WTC11 (cell line): ENCODE data around the gene INO80. TPM values are rescaled to one million over a fixed set of nuclear protein-coding genes. Genes with fewer than 3 reads are reported as not detected.

Experiments
- ATAC-seq: fragments of 200-7000 bp; cut with Tn5 transposase; 2 replicates; pipeline ENCODE4 v1.10.0; 2021; ENCODE audit warnings: mild to moderate bottlenecking, moderate library complexity
- CTCF ChIA-PET: fragments of 300-600 bp; sonication (Branson Sonifier 250); formaldehyde crosslinking; loops from one replicate; lab custom pipeline; 2021; ENCODE audit warnings: antibody characterized with exemption; lab: Charles Lee
- POLR2A ChIA-PET: fragments of 350-600 bp; sonication (Branson Sonifier 250); formaldehyde crosslinking; loops from one replicate; lab custom pipeline; 2021; ENCODE audit warnings: antibody characterized with exemption; lab: Charles Lee
- DNase-seq: peaks from one replicate; pipeline ENCODE4 v3.0.0; 2021; ENCODE audit warnings: low spot score
- H3K27ac Mint-ChIP-seq: 2 replicates; pipeline ENCODE4 v1.8.0; 2021; ENCODE audit warnings: mixed read lengths
- H3K27me3 Mint-ChIP-seq: 2 replicates; pipeline ENCODE4 v1.8.0; 2021; ENCODE audit warnings: low read depth, mild to moderate bottlenecking, moderate library complexity, mixed read lengths
- H3K36me3 Mint-ChIP-seq: 2 replicates; pipeline ENCODE4 v1.8.0; 2021; ENCODE audit warnings: mixed read lengths
- H3K4me1 Mint-ChIP-seq: 2 replicates; pipeline ENCODE4 v1.8.0; 2022; ENCODE audit warnings: mixed read lengths
- H3K4me3 Mint-ChIP-seq: 2 replicates; pipeline ENCODE4 v1.8.0; 2021; ENCODE audit warnings: mild to moderate bottlenecking, moderate library complexity, mixed read lengths
- H3K9me3 Mint-ChIP-seq: 2 replicates; pipeline ENCODE4 v1.8.0; 2021; ENCODE audit warnings: mixed read lengths
- AFF4 ChIP-seq: sonication (generic); formaldehyde crosslinking; IDR thresholded peaks from 2 replicates; pipeline ENCODE4 v1.8.1; 2023; ENCODE audit warnings: mild to moderate bottlenecking, missing genetic modification reagents, borderline replicate concordance
- EMX1 ChIP-seq: fragments of 250-450 bp; sonication (Bioruptor Pico); IDR thresholded peaks from 2 replicates; pipeline ENCODE4 v1.8.0; 2021; ENCODE audit warnings: mild to moderate bottlenecking
- FOXJ3 ChIP-seq: sonication (generic); formaldehyde crosslinking; IDR thresholded peaks from 2 replicates; pipeline ENCODE4 v1.9.0; 2021; ENCODE audit warnings: missing genetic modification reagents, mild to moderate bottlenecking, borderline replicate concordance
- JAZF1 ChIP-seq: fragments of 250-450 bp; sonication (Bioruptor Pico); IDR thresholded peaks from 2 replicates; pipeline ENCODE4 v1.9.0; 2021; ENCODE audit warnings: moderate library complexity, mild to moderate bottlenecking, inconsistent platforms
- MAX ChIP-seq: sonication (generic); formaldehyde crosslinking; IDR thresholded peaks from 2 replicates; pipeline ENCODE4 v1.8.0; 2022; ENCODE audit warnings: mild to moderate bottlenecking, missing genetic modification reagents
- NFE2L1 ChIP-seq: sonication (generic); formaldehyde crosslinking; IDR thresholded peaks from 2 replicates; pipeline ENCODE4 v1.8.1; 2023; ENCODE audit warnings: missing genetic modification reagents
- NFYB ChIP-seq: sonication (generic); formaldehyde crosslinking; conservative IDR thresholded peaks from 2 replicates; pipeline ENCODE4 v1.8.0; 2022; ENCODE audit warnings: low read depth, missing genetic modification reagents
- OVOL2 ChIP-seq: fragments of 250-450 bp; sonication (Bioruptor Pico); IDR thresholded peaks from 2 replicates; pipeline ENCODE4 v1.9.0; 2021; ENCODE audit warnings: mild to moderate bottlenecking, borderline replicate concordance
- PRRX2 ChIP-seq: fragments of 250-450 bp; sonication (Bioruptor Pico); IDR thresholded peaks from 2 replicates; pipeline ENCODE4 v1.8.0; 2021; ENCODE audit warnings: mild to moderate bottlenecking
- RELA ChIP-seq: sonication (generic); formaldehyde crosslinking; IDR thresholded peaks from 2 replicates; pipeline ENCODE4 v1.8.1; 2022; ENCODE audit warnings: missing genetic modification reagents, mild to moderate bottlenecking, borderline replicate concordance
- SOX15 ChIP-seq: fragments of 250-450 bp; sonication (Bioruptor Pico); IDR thresholded peaks from 2 replicates; pipeline ENCODE4 v1.9.0; 2021; ENCODE audit warnings: mild to moderate bottlenecking
- USF2 ChIP-seq: sonication (generic); formaldehyde crosslinking; IDR thresholded peaks from 2 replicates; pipeline ENCODE4 v1.8.1; 2023; ENCODE audit warnings: mild to moderate bottlenecking, missing genetic modification reagents, moderate library complexity
- ZNF121 ChIP-seq: sonication (generic); formaldehyde crosslinking; IDR thresholded peaks from 2 replicates; pipeline ENCODE4 v1.8.0; 2023; ENCODE audit warnings: missing genetic modification reagents
- ZNF396 ChIP-seq: fragments of 250-450 bp; sonication (Bioruptor Pico); IDR thresholded peaks from 2 replicates; pipeline ENCODE4 v1.8.0; 2021; ENCODE audit warnings: mild to moderate bottlenecking, moderate library complexity, borderline replicate concordance
- ZNF423 ChIP-seq: fragments of 250-450 bp; sonication (Bioruptor Pico); IDR thresholded peaks from 2 replicates; pipeline ENCODE4 v2.1.2; 2022; ENCODE audit warnings: mild to moderate bottlenecking, moderate library complexity
- ZNF532 ChIP-seq: fragments of 250-450 bp; sonication (Bioruptor Pico); IDR thresholded peaks from 2 replicates; pipeline ENCODE4 v1.9.0; 2021; ENCODE audit warnings: mild to moderate bottlenecking, borderline replicate concordance
- ZSCAN18 ChIP-seq: fragments of 250-450 bp; sonication (Bioruptor Pico); IDR thresholded peaks from 2 replicates; pipeline ENCODE4 v2.1.2; 2022; ENCODE audit warnings: mild to moderate bottlenecking, moderate library complexity
- total RNA-seq: library from RNA; stranded (reverse); gene quantifications from 3 replicates; pipeline ENCODE4 v1.2.3, GENCODE V29; 2021
- TF ChIP-seq, protein P1 (sequence below): sonication (generic); formaldehyde crosslinking; IDR thresholded peaks from 2 replicates; pipeline ENCODE4 v1.8.1; 2023; ENCODE audit warnings: mild to moderate bottlenecking, missing genetic modification reagents, moderate library complexity
- TF ChIP-seq, protein P2 (sequence below): sonication (generic); formaldehyde crosslinking; IDR thresholded peaks from 2 replicates; pipeline ENCODE4 v1.8.1; 2022; ENCODE audit warnings: mild to moderate bottlenecking, missing genetic modification reagents, moderate library complexity, borderline replicate concordance

INO80 gene
- total RNA-seq, 1 experiment from 2014 or later, result 20.6 TPM

DNA sequence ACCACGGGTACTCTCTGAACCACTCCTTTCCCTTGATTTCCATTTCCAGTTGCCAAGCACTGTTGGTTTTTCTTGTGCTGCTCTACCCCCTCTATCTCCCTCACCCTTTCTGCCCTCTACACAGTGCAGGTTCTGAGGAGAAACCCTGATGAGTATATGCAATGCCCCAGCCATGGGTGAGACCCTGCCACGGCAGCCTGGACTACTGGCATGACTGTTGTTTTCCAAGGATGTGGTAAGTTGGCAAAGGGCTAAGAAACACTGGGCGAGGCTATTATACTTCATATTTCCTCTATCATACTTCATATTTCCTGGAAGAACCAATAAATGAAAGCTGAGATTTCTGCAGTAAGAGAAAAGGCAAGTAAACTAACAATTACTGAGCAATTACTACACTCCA is 134.9 kb downstream of the INO80 start:
- no peaks in the 10 kb centered on the region for H3K9me3 Mint-ChIP-seq
- ChIA-PET CTCF (interaction anchor here (1.4 kb wide), 1 partner anchor 79 kb away, joined by 3 read pairs; no protein-coding TSS in a partner anchor), POLR2A (interaction anchor here (1.2 kb wide), 1 partner anchor 27 kb away, joined by 3 read pairs; no protein-coding TSS in a partner anchor)
- H3K4me1 Mint-ChIP-seq, result no peaks in the 10 kb centered on the region
- H3K36me3 Mint-ChIP-seq, result peaks cover 66% of the 10 kb centered on the region
- no peaks in the 10 kb centered on the region for H3K27me3 Mint-ChIP-seq
- ATAC-seq (no peak), DNase-seq (no peak)
- no peak overlapping the region for H3K4me3 Mint-ChIP-seq
- H3K27ac Mint-ChIP-seq, result no peak overlapping the region
- TF ChIP-seq EMX1 (CRISPR knock-in tag) (no peak), PRRX2 (CRISPR knock-in tag) (no peak), ZSCAN18 (CRISPR knock-in tag) (no peak), NFE2L1 (no peak), ZNF396 (CRISPR knock-in tag) (no peak)

DNA sequence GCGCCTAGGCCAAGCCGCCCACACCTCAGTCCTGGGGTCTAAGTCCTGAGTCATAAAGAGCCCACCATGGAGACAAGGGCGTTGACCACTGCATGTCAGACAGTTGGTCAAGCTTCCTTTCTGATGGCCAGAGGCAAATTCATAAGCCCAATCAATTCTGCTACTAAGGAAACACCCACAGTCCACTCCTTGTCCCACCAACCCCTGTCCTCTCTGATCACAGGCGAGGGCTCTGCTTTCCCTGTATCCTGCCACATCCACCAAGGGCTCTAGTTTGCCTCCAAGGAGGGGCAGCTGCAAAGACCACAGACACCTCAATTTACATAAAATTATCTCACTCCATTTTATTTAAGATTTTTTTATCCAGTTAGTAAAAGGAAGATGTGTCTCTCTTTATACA is 137.5 kb downstream of the INO80 start:
- no peaks in the 10 kb centered on the region for H3K4me1 Mint-ChIP-seq
- ATAC-seq, result no peak
- TF ChIP-seq ZNF532 (no peak), OVOL2 (CRISPR knock-in tag) (no peak), SOX15 (CRISPR knock-in tag) (no peak), MAX (no peak), ZNF121 (CRISPR knock-in tag) (no peak), FOXJ3 (CRISPR knock-in tag) (no peak)
- DNase-seq, result no peak
- POLR2A ChIA-PET, result no interaction called here
- CTCF ChIA-PET, result no interaction called here
- H3K36me3 Mint-ChIP-seq, result peaks cover 47% of the 10 kb centered on the region
- H3K27ac Mint-ChIP-seq, result no peak overlapping the region
- no peaks in the 10 kb centered on the region for H3K9me3 Mint-ChIP-seq
- no peaks in the 10 kb centered on the region for H3K27me3 Mint-ChIP-seq
- H3K4me3 Mint-ChIP-seq, result no peak overlapping the region

- H3K4me1 Mint-ChIP-seq, result no peaks in the 10 kb centered on the region
- no peaks in the 10 kb centered on the region for H3K9me3 Mint-ChIP-seq
- H3K27me3 Mint-ChIP-seq, result no peaks in the 10 kb centered on the region
- no peak overlapping the region for H3K27ac Mint-ChIP-seq
- ATAC-seq (no peak), DNase-seq (no peak)
- no peak overlapping the region for H3K4me3 Mint-ChIP-seq
- ChIA-PET POLR2A (no interaction called here), CTCF (no interaction called here)
- peaks cover 43% of the 10 kb centered on the region for H3K36me3 Mint-ChIP-seq
- TF ChIP-seq USF2, result no peak
- no peak for TF ChIP-seq RELA (CRISPR knock-in tag)
- TF ChIP-seq JAZF1, result no peak
- TF ChIP-seq, protein P1, sequence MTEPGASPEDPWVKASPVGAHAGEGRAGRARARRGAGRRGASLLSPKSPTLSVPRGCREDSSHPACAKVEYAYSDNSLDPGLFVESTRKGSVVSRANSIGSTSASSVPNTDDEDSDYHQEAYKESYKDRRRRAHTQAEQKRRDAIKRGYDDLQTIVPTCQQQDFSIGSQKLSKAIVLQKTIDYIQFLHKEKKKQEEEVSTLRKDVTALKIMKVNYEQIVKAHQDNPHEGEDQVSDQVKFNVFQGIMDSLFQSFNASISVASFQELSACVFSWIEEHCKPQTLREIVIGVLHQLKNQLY (CRISPR knock-in tag), result no peak
- TF ChIP-seq, protein P2, sequence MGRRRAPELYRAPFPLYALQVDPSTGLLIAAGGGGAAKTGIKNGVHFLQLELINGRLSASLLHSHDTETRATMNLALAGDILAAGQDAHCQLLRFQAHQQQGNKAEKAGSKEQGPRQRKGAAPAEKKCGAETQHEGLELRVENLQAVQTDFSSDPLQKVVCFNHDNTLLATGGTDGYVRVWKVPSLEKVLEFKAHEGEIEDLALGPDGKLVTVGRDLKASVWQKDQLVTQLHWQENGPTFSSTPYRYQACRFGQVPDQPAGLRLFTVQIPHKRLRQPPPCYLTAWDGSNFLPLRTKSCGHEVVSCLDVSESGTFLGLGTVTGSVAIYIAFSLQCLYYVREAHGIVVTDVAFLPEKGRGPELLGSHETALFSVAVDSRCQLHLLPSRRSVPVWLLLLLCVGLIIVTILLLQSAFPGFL, result no peak
- TF ChIP-seq AFF4 (CRISPR knock-in tag), result no peak
- no peak for TF ChIP-seq ZNF423 (CRISPR knock-in tag)
- no peak for TF ChIP-seq NFYB (CRISPR knock-in tag)
These were observed 137.9 kb downstream of the INO80 start for GRCh38 chr15:40978141-40978540.
